Upper lobe of left lung (tissue), 4 donors: ENCODE results near the gene HOXB4.
A peak's percentile ranks its signal among the peaks of the same experiment; 100 is the strongest.

ENCODE experiments used
- CTCF ChIP-seq, 6 experiments: fragments of 450-650 bp in 4 of 6; fragments of 200-600 bp in 2 of 6; sonication (generic) in 2 of 6; IDR thresholded peaks; one replicate each; pipeline ENCODE4 v1.5.1; 2016 to 2019; ENCODE audit warnings: antibody characterized with exemption in 6 of 6
- POLR2A ChIP-seq, 4 donors: fragments of 450-650 bp; IDR thresholded peaks; one replicate each; pipeline ENCODE4 v1.5.1; 2016 to 2017; ENCODE audit warnings: antibody characterized with exemption in 4 of 4, mild to moderate bottlenecking in 2 of 4
- POLR2AphosphoS5 ChIP-seq, 2 donors: sonication (generic); formaldehyde crosslinking; IDR thresholded peaks; one replicate each; pipeline ENCODE4 v1.5.1; 2017; ENCODE audit warnings: antibody characterized with exemption in 2 of 2

GRCh38 chr17:48579760-48580554 is 1.8 kb upstream of the HOXB4 start:
- TF ChIP-seq CTCF (IDR thresholded peaks at IDR 0.05): no peak
- no peak for TF ChIP-seq POLR2A (IDR thresholded peaks at IDR 0.05)
- TF ChIP-seq POLR2AphosphoS5 (IDR thresholded peaks at IDR 0.05): peak in 1 of 2 donors; percentile 42
